HG03521 (cell line): ENCODE results near the gene TTYH3.

Source experiments
- ATAC-seq: cut with Tn5 transposase; IDR thresholded peaks from one replicate; pipeline ENCODE4 v1.9.1; 2021; ENCODE audit warnings: mild to moderate bottlenecking, moderate library complexity; ENCODE audit not compliant: unreplicated experiment

Gene TTYH3

GRCh38 chr7:2646336-2646679, 14.5 kb downstream of the TTYH3 start:
- no peak for ATAC-seq

GRCh38 chr7:2646680-2647571, 15.1 kb downstream of the TTYH3 start:
- ATAC-seq = no peak

GRCh38 chr7:2647594-2648172, 15.9 kb downstream of the TTYH3 start:
- no peak for ATAC-seq

GRCh38 chr7:2649139-2649838, 17.5 kb downstream of the TTYH3 start:
- ATAC-seq = no peak

- no peak for ATAC-seq
These were observed 18.2 kb downstream of the TTYH3 start for GRCh38 chr7:2649991-2650390.

- ATAC-seq = no peak
These were observed 18.7 kb downstream of the TTYH3 start for GRCh38 chr7:2650451-2650850.

GRCh38 chr7:2651336-2651735, 19.6 kb downstream of the TTYH3 start:
- no peak for ATAC-seq

GRCh38 chr7:2651847-2652735, 20.3 kb downstream of the TTYH3 start:
- ATAC-seq = no peak

- no peak for ATAC-seq
These were observed 20.9 kb downstream of the TTYH3 start for GRCh38 chr7:2652736-2653060.

- ATAC-seq = no peak
These were observed 22.3 kb downstream of the TTYH3 start for GRCh38 chr7:2654059-2654458.

- ATAC-seq = no peak
These were observed 24.3 kb downstream of the TTYH3 start for GRCh38 chr7:2655870-2656614.

- ATAC-seq = no peak
These were observed 25.4 kb downstream of the TTYH3 start for GRCh38 chr7:2657208-2657607.

- ATAC-seq = no peak
These were observed 26.3 kb downstream of the TTYH3 start for GRCh38 chr7:2657920-2658671.

- ATAC-seq = no peak
These were observed 27.2 kb downstream of the TTYH3 start for GRCh38 chr7:2658941-2659340.

GRCh38 chr7:2659556-2660358, 28.0 kb downstream of the TTYH3 start:
- ATAC-seq = no peak

GRCh38 chr7:2660359-2661095, 28.7 kb downstream of the TTYH3 start:
- ATAC-seq = no peak

- ATAC-seq = no peak
These were observed 29.3 kb downstream of the TTYH3 start for GRCh38 chr7:2661096-2661449.

- no peak for ATAC-seq
These were observed 30.0 kb downstream of the TTYH3 start for GRCh38 chr7:2661602-2662272.
